H7 (cell line): ENCODE measurements around the gene MYRF. TPM values are rescaled to one million over a fixed set of nuclear protein-coding genes. Genes with fewer than 3 reads are reported as not detected.

ENCODE experiments used
- DNase-seq: peaks from one replicate; pipeline ENCODE4 v3.0.0; 2012
- H3K27me3 ChIP-seq: 2 replicates; pipeline ENCODE4 v1.6.0; 2011; ENCODE audit warnings: mild to moderate bottlenecking, low read length; ENCODE audit not compliant: control insufficient read depth, insufficient read depth
- H3K36me3 ChIP-seq: replicated peaks from 2 replicates; pipeline ENCODE4 v1.5.1; 2011; ENCODE audit warnings: low read length; ENCODE audit not compliant: control insufficient read depth, insufficient read depth
- H3K4me3 ChIP-seq: 2 replicates; pipeline ENCODE4 v1.5.1; 2011; ENCODE audit warnings: low read depth, mild to moderate bottlenecking, control low read depth, low read length, moderate library complexity; ENCODE audit not compliant: insufficient read depth
- total RNA-seq: library from RNA; depleted of rRNA; stranded (reverse); fragments of >200 nt; shearing (Covaris generic); gene quantifications from 2 replicates; pipeline ENCODE4 v1.2.3, GENCODE V29; 2014; rRNA removed

The MYRF gene
- total RNA-seq = 3.6 and 4.2 TPM in 2 replicates

DNA sequence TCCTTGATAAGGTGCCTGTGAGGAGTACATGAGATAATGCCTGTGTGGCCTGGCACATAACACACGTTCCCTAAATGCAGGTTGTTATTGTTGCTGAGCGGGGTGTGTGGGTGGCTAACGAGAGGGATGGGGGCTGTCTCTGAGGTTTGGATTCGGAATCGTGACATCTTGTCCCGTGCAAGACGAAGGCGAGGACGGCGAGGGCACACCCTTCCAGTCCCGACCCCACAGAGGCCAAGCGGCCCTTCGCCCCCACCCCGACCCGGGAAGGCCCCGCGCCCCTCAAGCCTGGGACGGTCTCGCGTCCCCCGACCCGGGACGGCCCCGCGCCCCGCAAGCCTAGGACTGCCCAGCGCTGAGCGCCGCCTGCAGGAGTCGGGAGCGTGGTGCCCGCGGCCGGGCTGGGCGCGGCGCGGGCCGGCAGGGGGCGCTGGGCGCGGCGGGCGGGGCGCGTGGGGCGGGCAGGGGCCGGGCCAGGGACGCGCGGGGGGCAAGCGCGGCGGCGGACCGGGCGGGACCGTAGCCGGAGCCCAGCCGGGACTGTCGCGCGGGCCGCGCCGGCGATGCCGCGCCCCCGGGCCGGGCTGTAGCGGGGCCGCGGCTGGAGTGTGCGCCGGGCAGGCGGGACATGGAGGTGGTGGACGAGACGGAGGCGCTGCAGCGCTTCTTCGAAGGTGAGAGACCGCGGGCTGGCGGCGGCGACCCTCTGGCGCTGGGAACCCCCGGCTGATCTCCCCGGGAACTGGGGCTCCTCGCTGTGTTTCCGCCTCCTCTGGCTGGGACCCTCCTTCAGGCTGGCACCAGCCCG is at the start of gene MYRF:
Gene MYRF, plus strand, starts transcription at position 520 of the 808 bp plus-strand sequence. Its CDS starts 109 bp downstream, at position 629.
- Histone ChIP-seq H3K36me3 (no peaks in the 10 kb centered on the region), H3K27me3 (peaks cover 20% of the 10 kb centered on the region), H3K4me3 (peak within 1 kb of the TSS; percentile 67)
- DNase-seq = peak; percentile 96

DNA sequence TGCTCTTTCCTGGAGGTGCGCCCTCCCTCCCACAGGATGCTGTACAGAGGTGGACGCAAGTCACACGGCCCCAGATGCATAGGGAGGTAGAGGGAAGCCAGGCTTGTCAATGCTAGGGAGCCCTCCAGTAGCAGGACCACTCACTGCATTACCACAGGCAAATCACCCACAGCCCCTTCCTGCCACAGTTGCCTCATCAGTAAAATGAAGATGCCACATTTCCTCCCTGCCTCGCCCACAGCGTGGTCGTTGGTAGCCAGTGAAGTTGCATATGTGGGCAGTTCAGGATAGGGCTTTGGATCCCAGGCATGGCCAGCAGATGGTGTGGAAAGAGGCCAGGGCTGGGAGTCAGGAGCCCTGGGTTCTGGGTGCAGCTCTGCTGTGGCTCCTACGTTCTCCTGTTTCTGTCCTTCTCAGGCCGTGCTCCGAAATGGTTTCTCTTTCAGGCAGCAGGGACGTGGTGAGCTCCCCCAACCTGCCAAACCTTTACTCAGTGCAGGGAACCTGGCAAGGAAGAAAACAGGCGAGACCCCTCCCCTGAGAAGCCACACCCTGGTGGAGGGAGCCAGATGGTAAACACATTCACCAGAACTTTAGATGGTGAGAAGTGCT is 49.6 kb upstream of the MYRF start:
- Histone ChIP-seq H3K27me3 (no peaks in the 10 kb centered on the region), H3K36me3 (no peaks in the 10 kb centered on the region), H3K4me3 (no peak overlapping the region)
- no peak for DNase-seq

DNA sequence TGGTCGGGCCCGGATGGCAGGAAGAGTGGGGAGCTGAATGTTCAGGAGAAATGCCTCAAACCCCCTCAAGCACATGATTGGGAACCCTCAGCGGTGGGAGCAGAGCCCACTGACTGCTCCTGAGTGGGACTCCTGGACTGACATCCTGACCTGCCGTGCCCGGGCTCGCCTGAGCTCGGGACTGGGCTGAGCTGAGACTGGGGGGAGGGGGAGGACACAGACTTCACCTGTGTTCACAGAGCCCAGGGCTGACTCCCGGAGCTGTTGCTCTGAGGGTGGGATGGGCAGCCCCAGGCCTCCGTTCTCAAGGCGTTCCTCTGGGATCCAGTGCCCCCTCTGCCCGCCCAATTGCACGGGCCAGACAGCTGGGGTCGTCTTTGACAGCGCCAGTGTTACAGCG is 47.6 kb upstream of the MYRF start:
- no peak overlapping the region for H3K4me3 ChIP-seq
- no peaks in the 10 kb centered on the region for H3K36me3 ChIP-seq
- no peak for DNase-seq
- no peaks in the 10 kb centered on the region for H3K27me3 ChIP-seq

DNA sequence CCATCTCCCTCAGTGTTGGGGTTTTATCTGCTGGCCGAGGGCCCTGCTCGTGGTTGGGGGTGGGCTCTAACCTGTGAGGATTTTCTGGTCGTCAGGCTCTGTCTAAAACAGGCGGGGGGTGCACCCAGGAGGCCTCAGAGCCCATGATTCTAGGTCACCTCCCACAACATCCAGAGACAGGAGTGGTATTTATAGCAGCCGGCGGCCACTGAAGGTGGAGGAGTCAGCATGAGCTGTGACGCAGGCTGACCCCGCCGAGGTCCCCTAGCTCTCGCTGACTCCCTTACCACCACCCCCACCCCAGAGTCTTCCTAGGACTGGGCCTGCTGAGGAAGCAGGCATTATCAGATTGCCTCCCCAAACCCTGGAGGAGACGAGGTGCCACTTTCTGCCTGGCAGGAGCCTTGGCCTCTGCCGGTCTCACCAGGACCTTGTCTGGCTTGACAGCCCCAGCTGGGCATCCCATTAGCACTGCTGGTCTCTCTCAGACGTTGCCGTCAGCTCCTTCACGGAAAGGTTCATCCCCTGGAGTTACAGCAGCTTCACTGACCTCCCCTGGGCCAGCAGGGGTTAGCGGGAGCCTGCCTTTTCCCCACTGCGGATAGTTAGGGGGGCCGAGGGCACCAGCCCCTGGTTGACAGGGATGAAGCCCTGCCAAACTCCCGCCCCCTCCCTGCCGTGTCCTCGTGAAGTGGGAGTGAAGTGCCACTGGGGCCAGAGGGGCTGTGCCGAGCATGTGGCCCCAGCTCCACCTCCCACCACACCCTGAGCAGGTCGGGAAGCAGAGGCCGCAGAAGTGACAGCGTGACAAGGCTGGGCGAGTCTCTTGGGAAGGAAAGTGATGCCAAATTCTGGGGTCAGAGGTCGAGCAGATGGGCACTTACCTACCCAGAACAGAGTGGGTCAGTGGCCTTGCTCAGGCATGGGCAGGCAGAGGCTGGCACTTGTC is 45.7 kb upstream of the MYRF start:
- DNase-seq = no peak

DNA sequence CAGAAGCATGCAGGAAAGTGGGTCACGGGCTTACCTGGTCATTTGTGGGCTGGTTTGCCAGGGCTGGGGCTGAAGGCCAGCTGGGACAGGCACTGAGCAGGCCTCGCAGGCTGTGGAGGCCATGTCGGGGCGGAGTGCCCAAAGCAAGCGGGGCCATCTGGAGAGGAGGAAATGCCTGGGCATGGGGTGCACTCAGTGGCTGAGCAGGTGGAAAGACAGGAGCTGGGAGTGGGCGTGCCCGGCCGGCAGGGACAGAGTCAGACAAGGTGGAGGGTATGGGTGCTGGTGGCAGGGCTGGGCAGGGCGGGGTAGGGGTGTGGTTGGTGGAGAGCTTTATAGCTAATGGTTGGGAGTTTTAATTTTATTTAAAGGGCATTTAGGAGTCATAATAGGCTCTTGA is 44.9 kb upstream of the MYRF start:
- no peak for DNase-seq
- no peaks in the 10 kb centered on the region for H3K36me3 ChIP-seq
- no peak overlapping the region for H3K4me3 ChIP-seq
- no peaks in the 10 kb centered on the region for H3K27me3 ChIP-seq

More for the DNA sequence above, 45.7 kb upstream of the MYRF start:
- no peak overlapping the region for H3K4me3 ChIP-seq
- H3K27me3 ChIP-seq = no peaks in the 10 kb centered on the region
- no peaks in the 10 kb centered on the region for H3K36me3 ChIP-seq

DNA sequence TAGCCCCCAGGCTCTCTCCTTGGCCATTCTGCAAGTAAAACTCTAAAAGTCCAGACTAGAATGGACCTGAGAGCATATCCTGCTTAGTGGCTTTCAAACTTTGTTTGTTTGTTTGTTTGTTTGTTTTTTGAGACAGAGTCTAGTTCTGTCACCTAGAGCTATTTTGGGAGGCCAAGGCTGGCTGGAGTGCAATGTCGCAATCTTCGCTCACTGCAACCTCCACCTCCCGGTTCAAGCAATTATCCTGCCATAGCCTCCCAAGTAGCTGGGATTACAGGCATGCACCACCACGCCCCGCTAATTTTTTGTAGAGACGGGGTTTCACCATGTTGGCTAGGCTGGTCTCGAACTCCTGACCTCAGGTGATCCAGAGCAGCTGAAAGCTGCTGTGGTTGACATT is 43.3 kb upstream of the MYRF start:
- H3K36me3 ChIP-seq = no peaks in the 10 kb centered on the region
- no peak overlapping the region for H3K4me3 ChIP-seq
- H3K27me3 ChIP-seq = no peaks in the 10 kb centered on the region
- no peak for DNase-seq

DNA sequence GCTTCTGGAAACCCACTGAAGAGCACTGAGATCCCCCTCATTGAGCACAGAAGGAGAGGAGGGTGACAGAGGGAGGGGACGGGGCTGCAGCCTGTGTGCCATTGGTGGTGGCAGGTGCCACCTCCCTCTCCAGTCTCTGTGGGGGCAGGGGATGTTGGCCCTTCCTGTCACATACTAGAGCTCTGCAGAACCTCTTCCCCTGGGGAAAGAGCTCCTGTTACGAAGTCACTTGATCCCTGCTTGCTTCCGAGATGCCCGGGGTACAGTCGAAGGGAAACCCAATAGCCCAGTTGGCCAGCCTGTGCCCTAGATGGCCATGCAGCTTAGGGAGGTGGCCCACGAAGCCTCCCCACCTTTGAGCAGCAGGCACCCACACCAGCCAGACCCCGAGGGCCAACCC is 42.9 kb upstream of the MYRF start:
- DNase-seq = no peak
- H3K36me3 ChIP-seq = no peaks in the 10 kb centered on the region
- no peak overlapping the region for H3K4me3 ChIP-seq
- H3K27me3 ChIP-seq = no peaks in the 10 kb centered on the region

DNA sequence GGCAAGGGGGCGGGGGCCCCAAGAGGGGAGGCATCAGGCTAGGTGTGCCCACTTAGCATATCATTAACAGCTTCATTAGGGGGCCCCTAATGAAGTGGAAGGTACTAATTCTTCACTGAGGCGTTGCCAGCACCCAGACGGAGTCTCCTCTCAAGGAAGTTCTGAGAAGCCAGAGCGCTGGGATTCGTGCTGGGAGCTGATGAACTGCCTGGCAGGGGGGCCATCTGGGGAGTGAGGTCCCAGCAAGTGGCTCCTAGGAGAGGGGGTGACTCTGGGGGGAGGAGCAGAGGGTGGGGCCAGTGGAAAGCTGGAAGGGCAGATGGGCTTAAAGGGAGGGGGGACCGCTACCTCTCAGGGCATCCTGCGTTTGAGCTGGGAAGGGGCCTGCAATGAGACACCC is 42.4 kb upstream of the MYRF start:
- DNase-seq = no peak
- H3K27me3 ChIP-seq = no peaks in the 10 kb centered on the region
- H3K4me3 ChIP-seq = no peak overlapping the region
- H3K36me3 ChIP-seq = no peaks in the 10 kb centered on the region

DNA sequence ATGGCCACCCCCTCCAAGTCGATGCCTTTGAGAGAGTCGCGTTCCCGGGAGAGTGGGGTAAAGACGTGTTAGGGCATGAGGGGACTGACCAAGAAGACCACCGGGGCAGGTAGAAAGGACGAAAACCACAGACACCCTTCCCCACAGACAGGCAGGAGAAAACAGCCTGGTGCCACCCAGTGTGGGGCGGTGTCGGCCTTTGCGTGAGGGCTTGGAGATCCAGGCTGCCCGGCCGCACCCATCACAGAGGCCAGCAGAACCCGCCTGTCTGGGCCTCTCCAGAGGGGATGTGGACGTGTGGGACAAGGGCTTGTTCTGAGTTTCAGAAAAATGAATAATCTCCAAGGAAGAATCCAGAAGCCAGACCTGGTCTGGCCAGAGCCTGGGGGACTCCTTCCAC is 41.4 kb upstream of the MYRF start:
- DNase-seq = no peak
- no peaks in the 10 kb centered on the region for H3K27me3 ChIP-seq
- H3K36me3 ChIP-seq = no peaks in the 10 kb centered on the region
- H3K4me3 ChIP-seq = no peak overlapping the region

DNA sequence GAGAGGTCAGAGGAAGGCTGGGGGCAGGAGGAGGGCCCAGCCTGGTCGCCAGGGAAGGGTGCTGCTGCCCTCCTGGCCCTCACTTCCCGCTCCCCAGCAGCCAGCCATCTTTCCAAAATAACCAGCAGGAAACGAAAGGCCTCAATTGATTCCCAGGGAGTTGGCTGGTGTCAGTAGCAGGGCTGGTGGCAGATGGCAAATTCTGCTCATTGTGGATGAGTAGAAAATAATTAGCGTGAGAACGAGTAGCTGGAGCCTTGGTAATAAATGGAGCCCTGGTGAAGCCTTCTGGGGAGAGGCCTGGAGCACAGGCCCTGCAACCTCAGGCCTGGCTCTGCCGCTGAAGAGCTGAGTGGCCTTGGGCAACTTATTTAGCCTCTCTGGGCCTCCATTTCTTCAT is 40.9 kb upstream of the MYRF start:
- Histone ChIP-seq H3K27me3 (no peaks in the 10 kb centered on the region), H3K36me3 (no peaks in the 10 kb centered on the region)
- DNase-seq = no peak

DNA sequence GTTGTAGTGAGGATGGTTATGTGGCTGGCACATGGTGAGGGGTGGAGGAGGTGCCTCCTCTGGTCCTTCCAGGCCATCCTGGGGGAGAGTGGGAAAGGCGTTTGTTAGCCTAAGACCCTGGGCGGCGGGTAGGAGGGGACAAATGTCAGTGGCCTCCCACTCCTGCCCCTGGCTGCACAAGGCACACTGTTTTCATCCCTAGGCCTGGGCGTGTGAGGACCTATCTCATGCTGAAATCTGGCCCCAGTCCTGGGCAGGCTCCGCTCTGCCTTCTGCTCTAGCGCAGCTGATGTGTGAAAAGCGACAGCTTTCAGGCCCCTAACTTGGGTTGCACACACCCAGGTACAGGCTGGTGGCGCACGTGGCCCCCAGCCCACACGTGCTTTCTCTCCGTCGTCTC is 40.1 kb upstream of the MYRF start:
- DNase-seq = no peak
- Histone ChIP-seq H3K4me3 (no peak overlapping the region), H3K36me3 (no peaks in the 10 kb centered on the region), H3K27me3 (no peaks in the 10 kb centered on the region)

More for the DNA sequence above, 40.9 kb upstream of the MYRF start:
- no peak overlapping the region for H3K4me3 ChIP-seq

DNA sequence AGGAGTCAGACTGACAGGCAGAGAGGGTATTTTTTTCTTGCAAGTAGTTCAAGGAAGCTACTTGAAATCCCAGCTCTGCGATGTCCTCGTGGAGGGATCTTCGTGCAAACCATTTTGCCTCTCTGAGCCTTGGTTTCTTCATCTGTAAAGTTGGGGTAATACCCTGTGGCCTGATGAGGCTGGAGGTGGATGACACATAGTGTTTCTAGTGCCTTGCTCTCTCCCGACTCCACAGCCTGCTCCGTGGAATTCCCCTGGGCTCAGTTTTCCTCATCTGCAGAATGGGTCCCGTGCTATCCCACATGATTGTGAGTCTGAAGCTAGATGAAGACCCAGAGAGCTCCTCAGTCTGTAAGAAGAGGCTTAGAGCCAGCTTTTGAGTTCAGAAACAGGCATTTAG is 39.6 kb upstream of the MYRF start:
- Histone ChIP-seq H3K27me3 (no peaks in the 10 kb centered on the region), H3K4me3 (no peak overlapping the region), H3K36me3 (no peaks in the 10 kb centered on the region)
- no peak for DNase-seq

DNA sequence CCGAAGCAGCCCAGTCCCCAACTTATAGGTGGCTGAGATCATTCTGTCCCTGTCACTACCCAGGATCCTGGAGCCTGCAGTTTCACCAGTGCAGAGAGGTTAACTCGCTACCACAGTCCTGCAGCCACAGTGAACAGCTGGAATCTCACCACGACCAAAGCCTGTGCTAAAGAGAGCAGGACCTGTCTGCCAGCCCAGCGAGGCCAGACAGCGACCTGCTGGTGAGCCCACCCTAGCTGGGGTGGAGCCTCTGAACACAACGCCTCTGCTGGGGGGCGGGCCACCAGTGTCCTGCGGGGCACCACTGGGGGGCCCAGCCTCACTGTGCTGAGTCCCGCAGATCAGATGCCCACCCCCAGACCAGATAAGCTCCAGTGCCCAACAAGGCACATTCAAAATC is 39.0 kb upstream of the MYRF start:
- no peak for DNase-seq
- H3K27me3 ChIP-seq = no peaks in the 10 kb centered on the region
- no peaks in the 10 kb centered on the region for H3K36me3 ChIP-seq
- no peak overlapping the region for H3K4me3 ChIP-seq

DNA sequence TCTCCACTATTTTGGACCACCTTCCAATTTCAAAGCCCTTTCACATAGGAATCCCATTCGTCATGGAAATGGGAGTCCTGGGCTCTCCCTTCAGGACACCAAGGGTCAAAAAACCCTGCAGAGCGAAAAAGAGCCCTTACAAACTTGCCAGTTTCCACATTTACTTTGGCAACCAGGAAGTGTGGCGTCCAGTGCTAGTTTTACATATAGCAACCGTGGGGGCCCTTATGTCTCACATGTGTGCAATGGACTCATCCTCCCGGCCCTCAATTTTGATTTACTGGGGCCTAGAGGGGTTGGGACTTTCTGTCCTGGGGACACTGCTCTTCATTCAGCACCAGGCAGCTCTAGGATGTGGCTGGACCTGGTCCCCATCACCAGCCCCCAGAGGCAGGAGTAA is 38.5 kb upstream of the MYRF start:
- Histone ChIP-seq H3K36me3 (no peaks in the 10 kb centered on the region), H3K27me3 (no peaks in the 10 kb centered on the region), H3K4me3 (no peak overlapping the region)
- DNase-seq = no peak
